Measurements from ENCODE around the gene CAPSL.

Gene CAPSL

GRCh38 chr5:35870605-35871004, 67.8 kb downstream of the CAPSL start:
- Histone ChIP-seq H3K4me1 (ENCODE audit: low read length) (no peaks in the 10 kb centered on the region), H3K9me2 (replicated peaks; ENCODE audit: insufficient read depth, low read length) (no peaks in the 10 kb centered on the region), H3K36me3 (replicated peaks; ENCODE audit: insufficient read depth, low read length) (no peaks in the 10 kb centered on the region), H3K9me3 (replicated peaks; ENCODE audit: insufficient read depth, low read length) (no peaks in the 10 kb centered on the region), H3K27me3 (replicated peaks; ENCODE audit: insufficient read depth, low read length) (no peaks in the 10 kb centered on the region), H3F3A (ENCODE audit: insufficient read depth, low read length) (no peaks in the 10 kb centered on the region), H3K79me2 (ENCODE audit: low read length) (no peaks in the 10 kb centered on the region), H2AFZ (ENCODE audit: low read length) (no peak overlapping the region), H3K4me2 (ENCODE audit: low read depth, low read length) (no peak overlapping the region), H3K4me3 (ENCODE audit: low read length) (no peak overlapping the region), H3K27ac (ENCODE audit: low read length) (no peak overlapping the region), H4K20me1 (ENCODE audit: insufficient read depth, low read length) (no peaks in the 10 kb centered on the region), H3K9ac (ENCODE audit: low read length) (no peak overlapping the region)
- DNase-seq = no peak
- no peak for TF ChIP-seq EZH2 (optimal IDR thresholded peaks at IDR 0.05; ENCODE audit: low read depth, low read length)
- no peak for TF ChIP-seq EZH2phosphoT487 (IDR thresholded peaks at IDR 0.05; ENCODE audit: low read length)
- no peak for TF ChIP-seq CTCF (IDR thresholded peaks at IDR 0.05; ENCODE audit: low read length)

- H2AFZ ChIP-seq (ENCODE audit: low read length) = no peak overlapping the region
- no peak overlapping the region for H3K9ac ChIP-seq (ENCODE audit: low read length)
- H3K4me2 ChIP-seq (ENCODE audit: low read depth, low read length) = no peak overlapping the region
- TF ChIP-seq EZH2phosphoT487 (IDR thresholded peaks at IDR 0.05; ENCODE audit: low read length) (no peak), EZH2 (optimal IDR thresholded peaks at IDR 0.05; ENCODE audit: low read depth, low read length) (no peak), CTCF (IDR thresholded peaks at IDR 0.05; ENCODE audit: low read length) (no peak)
- no peaks in the 10 kb centered on the region for H3K4me1 ChIP-seq (ENCODE audit: low read length)
- H3K9me3 ChIP-seq (replicated peaks; ENCODE audit: insufficient read depth, low read length) = no peaks in the 10 kb centered on the region
- no peaks in the 10 kb centered on the region for H3K9me2 ChIP-seq (replicated peaks; ENCODE audit: insufficient read depth, low read length)
- H3K4me3 ChIP-seq (ENCODE audit: low read length) = no peak overlapping the region
- no peaks in the 10 kb centered on the region for H3K79me2 ChIP-seq (ENCODE audit: low read length)
- H3K27me3 ChIP-seq (replicated peaks; ENCODE audit: insufficient read depth, low read length) = no peaks in the 10 kb centered on the region
- DNase-seq = no peak
- H4K20me1 ChIP-seq (ENCODE audit: insufficient read depth, low read length) = no peaks in the 10 kb centered on the region
- no peaks in the 10 kb centered on the region for H3F3A ChIP-seq (ENCODE audit: insufficient read depth, low read length)
- no peaks in the 10 kb centered on the region for H3K36me3 ChIP-seq (replicated peaks; ENCODE audit: insufficient read depth, low read length)
- H3K27ac ChIP-seq (ENCODE audit: low read length) = no peak overlapping the region
Measured at GRCh38 chr5:35869685-35870277, 68.6 kb downstream of the CAPSL start.

- TF ChIP-seq EZH2phosphoT487 (IDR thresholded peaks at IDR 0.05; ENCODE audit: low read length) (no peak), CTCF (IDR thresholded peaks at IDR 0.05; ENCODE audit: low read length) (no peak), EZH2 (optimal IDR thresholded peaks at IDR 0.05; ENCODE audit: low read depth, low read length) (no peak)
- Histone ChIP-seq H3K79me2 (ENCODE audit: low read length) (no peaks in the 10 kb centered on the region), H3K4me3 (ENCODE audit: low read length) (no peak overlapping the region), H3K4me2 (ENCODE audit: low read depth, low read length) (no peak overlapping the region), H3K9me3 (replicated peaks; ENCODE audit: insufficient read depth, low read length) (no peaks in the 10 kb centered on the region), H3K9ac (ENCODE audit: low read length) (no peak overlapping the region), H2AFZ (ENCODE audit: low read length) (no peak overlapping the region), H3K27me3 (replicated peaks; ENCODE audit: insufficient read depth, low read length) (no peaks in the 10 kb centered on the region), H3K4me1 (ENCODE audit: low read length) (no peaks in the 10 kb centered on the region), H3K9me2 (replicated peaks; ENCODE audit: insufficient read depth, low read length) (no peaks in the 10 kb centered on the region), H3K27ac (ENCODE audit: low read length) (no peak overlapping the region), H3F3A (ENCODE audit: insufficient read depth, low read length) (no peaks in the 10 kb centered on the region), H4K20me1 (ENCODE audit: insufficient read depth, low read length) (no peaks in the 10 kb centered on the region), H3K36me3 (replicated peaks; ENCODE audit: insufficient read depth, low read length) (no peaks in the 10 kb centered on the region)
- DNase-seq = no peak
Measured at GRCh38 chr5:35867998-35868397, 70.4 kb downstream of the CAPSL start.

Measured in MM.1S (cell line).